ENCODE results near the gene HSPA8. TPM values are rescaled to one million over a fixed set of nuclear protein-coding genes. Genes with fewer than 3 reads are reported as not detected.
A peak's percentile ranks its signal among the peaks of the same experiment; 100 is the strongest.
"Not testable (repeated sequence)": the region's sequence is repeated elsewhere in the genome, so short reads cannot be mapped to it uniquely, and the experiment has no call there.

The HSPA8 gene
- 1,000 to 10,000 TPM; 1,255 to 1,315 TPM for total RNA-seq

GRCh38 chr11:123061403-123062157 lies at the start of gene HSPA8:
Gene HSPA8 (minus strand): TSS chr11:123062136. CDS start chr11:123061324, 812 bp downstream.
- CTCF ChIA-PET, result interaction anchor here (0.7 to 1.3 kb wide), 5 partner anchors 25 to 49 kb away, joined by 3 to 6 read pairs (median 3); no protein-coding TSS in a partner anchor
- no peaks in the 10 kb centered on the region for H3K9me3 Mint-ChIP-seq
- peak within 1 kb of the TSS; percentile 97 for H3K4me3 Mint-ChIP-seq
- no peaks in the 10 kb centered on the region for H3K27me3 Mint-ChIP-seq (ENCODE audit: low read depth)
- intact Hi-C loops (cut with micrococcal nuclease), result loop anchor here (1.0 to 10.0 kb wide), 16 partner anchors 9 to 1683 kb away; partner anchors contain the start of genes BSX and GRAMD1B
- H3K27ac Mint-ChIP-seq, result peak within 1 kb of the TSS; percentile 99
- peaks cover 46% of the 10 kb centered on the region for H3K4me1 Mint-ChIP-seq (ENCODE audit: low read depth)
- DNase-seq, result peak; percentile 59
- H3K36me3 Mint-ChIP-seq (ENCODE audit: low read depth), result peaks cover 59% of the 10 kb centered on the region

GRCh38 chr11:123111465-123111864 lies 49.5 kb upstream of the HSPA8 start:
- CTCF ChIA-PET, result interaction anchor here (0.7 to 6.9 kb wide), 29 partner anchors 9 to 368 kb away, joined by 3 to 130 read pairs (median 4); partner anchors contain the start of gene HSPA8
- Mint-ChIP-seq H3K27ac (no peak overlapping the region), H3K4me3 (no peak overlapping the region), H3K36me3 (ENCODE audit: low read depth) (no peaks in the 10 kb centered on the region), H3K27me3 (ENCODE audit: low read depth) (no peaks in the 10 kb centered on the region), H3K9me3 (peaks cover 3% of the 10 kb centered on the region), H3K4me1 (ENCODE audit: low read depth) (peaks cover 4% of the 10 kb centered on the region)
- no peak for DNase-seq
- intact Hi-C loops (cut with micrococcal nuclease), result loop anchor here (1.0 to 2.0 kb wide), 5 partner anchors 49 to 465 kb away; partner anchors contain the start of gene HSPA8

- intact Hi-C loops (cut with micrococcal nuclease), result loop anchor here (2.0 kb wide), 2 partner anchors 48 to 466 kb away; partner anchors contain the start of gene HSPA8
- no peaks in the 10 kb centered on the region for H3K36me3 Mint-ChIP-seq (ENCODE audit: low read depth)
- H3K9me3 Mint-ChIP-seq, result no peaks in the 10 kb centered on the region
- peak overlapping the region; percentile 23 for H3K4me3 Mint-ChIP-seq
- no peaks in the 10 kb centered on the region for H3K27me3 Mint-ChIP-seq (ENCODE audit: low read depth)
- peaks cover 4% of the 10 kb centered on the region for H3K4me1 Mint-ChIP-seq (ENCODE audit: low read depth)
- DNase-seq, result no peak
- H3K27ac Mint-ChIP-seq, result no peak overlapping the region
- CTCF ChIA-PET, result interaction anchor here (0.6 to 6.9 kb wide), 31 partner anchors 8 to 429 kb away, joined by 3 to 130 read pairs (median 5); partner anchors contain the start of gene HSPA8
These were observed 48.5 kb upstream of the HSPA8 start for GRCh38 chr11:123110397-123110796.

GRCh38 chr11:123107945-123108495 lies 46.1 kb upstream of the HSPA8 start:
- Mint-ChIP-seq H3K27me3 (ENCODE audit: low read depth) (no peaks in the 10 kb centered on the region), H3K9me3 (no peaks in the 10 kb centered on the region), H3K27ac (no peak overlapping the region), H3K4me1 (ENCODE audit: low read depth) (peaks cover 8% of the 10 kb centered on the region), H3K4me3 (no peak overlapping the region), H3K36me3 (ENCODE audit: low read depth) (no peaks in the 10 kb centered on the region)
- intact Hi-C loops (cut with micrococcal nuclease), result no loop called here
- CTCF ChIA-PET, result interaction anchor here (0.9 to 6.9 kb wide), 5 partner anchors 12 to 368 kb away, joined by 3 to 130 read pairs (median 4); no protein-coding TSS in a partner anchor
- no peak for DNase-seq

- no peaks in the 10 kb centered on the region for H3K9me3 Mint-ChIP-seq
- no peak for DNase-seq
- H3K36me3 Mint-ChIP-seq (ENCODE audit: low read depth), result no peaks in the 10 kb centered on the region
- CTCF ChIA-PET, result interaction anchor here (0.6 to 6.4 kb wide), 7 partner anchors 14 to 157 kb away, joined by 3 to 55 read pairs (median 7); no protein-coding TSS in a partner anchor
- H3K27ac Mint-ChIP-seq, result no peak overlapping the region
- intact Hi-C loops (cut with micrococcal nuclease), result loop anchor here (5.0 kb wide), 1 partner anchor 42 kb away; the partner anchor contains the start of gene HSPA8
- peaks cover 26% of the 10 kb centered on the region for H3K4me1 Mint-ChIP-seq (ENCODE audit: low read depth)
- no peak overlapping the region for H3K4me3 Mint-ChIP-seq
- H3K27me3 Mint-ChIP-seq (ENCODE audit: low read depth), result no peaks in the 10 kb centered on the region
These were observed 42.8 kb upstream of the HSPA8 start for GRCh38 chr11:123104697-123105096.

- Mint-ChIP-seq H3K4me1 (ENCODE audit: low read depth) (peaks cover 30% of the 10 kb centered on the region), H3K36me3 (ENCODE audit: low read depth) (no peaks in the 10 kb centered on the region), H3K27ac (no peak overlapping the region)
These were observed 41.5 kb upstream of the HSPA8 start for GRCh38 chr11:123103326-123103980.

GRCh38 chr11:123100379-123101085 lies 38.6 kb upstream of the HSPA8 start:
- Mint-ChIP-seq H3K9me3 (no peaks in the 10 kb centered on the region), H3K4me1 (ENCODE audit: low read depth) (peaks cover 31% of the 10 kb centered on the region), H3K27ac (peak overlapping the region; percentile 79), H3K27me3 (ENCODE audit: low read depth) (no peaks in the 10 kb centered on the region), H3K36me3 (ENCODE audit: low read depth) (no peaks in the 10 kb centered on the region), H3K4me3 (peak overlapping the region; percentile 53)
- intact Hi-C loops (cut with micrococcal nuclease), result loop anchor here (1.0 to 5.0 kb wide), 2 partner anchors 13 to 38 kb away; partner anchors contain the start of gene HSPA8
- CTCF ChIA-PET, result interaction anchor here (0.6 to 4.5 kb wide), 6 partner anchors 9 to 161 kb away, joined by 3 to 27 read pairs (median 6); no protein-coding TSS in a partner anchor
- no peak for DNase-seq

More at GRCh38 chr11:123103326-123103980, 41.5 kb upstream of the HSPA8 start:
- CTCF ChIA-PET, result interaction anchor here (0.5 to 6.4 kb wide), 35 partner anchors 8 to 1714 kb away, joined by 3 to 55 read pairs (median 4); partner anchors contain the start of gene HSPA8
- DNase-seq, result peak; percentile 55
- intact Hi-C loops (cut with micrococcal nuclease), result loop anchor here (1.0 to 5.0 kb wide), 2 partner anchors 41 to 144 kb away; partner anchors contain the start of gene HSPA8
- no peaks in the 10 kb centered on the region for H3K27me3 Mint-ChIP-seq (ENCODE audit: low read depth)
- H3K4me3 Mint-ChIP-seq, result no peak overlapping the region
- H3K9me3 Mint-ChIP-seq, result no peaks in the 10 kb centered on the region

- no peak overlapping the region for H3K27ac Mint-ChIP-seq
- CTCF ChIA-PET, result interaction anchor here (1.3 to 2.8 kb wide), 2 partner anchors 12 to 148 kb away, joined by 3 to 12 read pairs; no protein-coding TSS in a partner anchor
- no peak overlapping the region for H3K4me3 Mint-ChIP-seq
- intact Hi-C loops (cut with micrococcal nuclease), result no loop called here
- no peaks in the 10 kb centered on the region for H3K27me3 Mint-ChIP-seq (ENCODE audit: low read depth)
- H3K4me1 Mint-ChIP-seq (ENCODE audit: low read depth), result peaks cover 32% of the 10 kb centered on the region
- no peak for DNase-seq
- no peaks in the 10 kb centered on the region for H3K9me3 Mint-ChIP-seq
- no peaks in the 10 kb centered on the region for H3K36me3 Mint-ChIP-seq (ENCODE audit: low read depth)
These were observed 37.1 kb upstream of the HSPA8 start for GRCh38 chr11:123098990-123099389.

GRCh38 chr11:123093739-123094138 lies 31.8 kb upstream of the HSPA8 start:
- no peak overlapping the region for H3K4me3 Mint-ChIP-seq
- intact Hi-C loops (cut with micrococcal nuclease), result no loop called here
- no peak for DNase-seq
- H3K36me3 Mint-ChIP-seq (ENCODE audit: low read depth), result no peaks in the 10 kb centered on the region
- CTCF ChIA-PET, result interaction anchor here (0.8 to 1.2 kb wide), 3 partner anchors 9 to 17 kb away, joined by 3 to 5 read pairs (median 4); no protein-coding TSS in a partner anchor
- peaks cover 3% of the 10 kb centered on the region for H3K4me1 Mint-ChIP-seq (ENCODE audit: low read depth)
- H3K27me3 Mint-ChIP-seq (ENCODE audit: low read depth), result no peaks in the 10 kb centered on the region
- H3K27ac Mint-ChIP-seq, result no peak overlapping the region
- H3K9me3 Mint-ChIP-seq, result no peaks in the 10 kb centered on the region

- H3K9me3 Mint-ChIP-seq, result no peaks in the 10 kb centered on the region
These were observed 29.6 kb upstream of the HSPA8 start for GRCh38 chr11:123091506-123091905.

GRCh38 chr11:123090168-123090567 lies 28.2 kb upstream of the HSPA8 start:
- H3K36me3 Mint-ChIP-seq (ENCODE audit: low read depth); H3K27me3 Mint-ChIP-seq (ENCODE audit: low read depth); intact Hi-C loops (cut with micrococcal nuclease); DNase-seq; H3K4me3 Mint-ChIP-seq; H3K27ac Mint-ChIP-seq; H3K9me3 Mint-ChIP-seq: not testable (repeated sequence)
- peaks cover 29% of the 10 kb centered on the region for H3K4me1 Mint-ChIP-seq (ENCODE audit: low read depth)
- CTCF ChIA-PET, result interaction anchor here (3.4 kb wide), 1 partner anchor 12 kb away, joined by 27 read pairs; no protein-coding TSS in a partner anchor

More at GRCh38 chr11:123091506-123091905, 29.6 kb upstream of the HSPA8 start:
- Mint-ChIP-seq H3K36me3 (ENCODE audit: low read depth) (no peaks in the 10 kb centered on the region), H3K27me3 (ENCODE audit: low read depth) (no peaks in the 10 kb centered on the region), H3K4me1 (ENCODE audit: low read depth) (peaks cover 20% of the 10 kb centered on the region), H3K4me3 (no peak overlapping the region), H3K27ac (no peak overlapping the region)
- no peak for DNase-seq
- CTCF ChIA-PET, result interaction anchor here (1.2 to 3.4 kb wide), 2 partner anchors 11 to 29 kb away, joined by 6 to 27 read pairs; partner anchors contain the start of gene HSPA8
- intact Hi-C loops (cut with micrococcal nuclease), result no loop called here

Measured in activated naive CD4-positive, alpha-beta T cell treated with anti-CD3 and anti-CD28 coated beads for 36 hours (primary cell).